Measurements from ENCODE around the gene CD180.

CD180 gene

DNA sequence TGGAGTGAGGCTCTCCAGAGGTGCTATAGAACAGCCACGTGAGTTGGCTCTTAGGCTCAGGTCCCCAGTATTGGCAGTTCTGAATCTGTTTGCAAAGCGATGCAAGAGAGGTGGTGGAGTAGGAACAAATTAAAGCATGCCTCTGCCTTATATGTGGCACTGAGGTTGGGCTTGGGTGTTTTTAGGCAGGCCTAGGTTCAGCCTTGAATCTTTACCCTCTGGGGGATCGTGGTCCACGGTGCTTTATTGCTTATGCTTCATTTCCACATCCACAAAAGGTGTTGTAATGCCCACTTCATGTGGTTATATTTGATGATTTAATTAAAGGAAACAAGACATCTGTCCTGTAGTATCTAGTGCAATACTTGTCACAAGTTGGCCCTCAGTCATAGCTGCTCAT lies 56.2 kb downstream of the CD180 start:
- in situ Hi-C loops (cut with MboI; ENCODE audit: low sequenced_read_pairs): no loop called here
- no peaks in the 10 kb centered on the region for H3K27me3 ChIP-seq (ENCODE audit: low read depth)
- H3K4me3 ChIP-seq: no peak overlapping the region
- H3K9me3 ChIP-seq: no peaks in the 10 kb centered on the region
- no peaks in the 10 kb centered on the region for H3K4me1 ChIP-seq
- DNase-seq (ENCODE audit: low spot score in 2 of 2): no peak
- peaks cover 19% of the 10 kb centered on the region for H3K36me3 ChIP-seq (replicated peaks)

GRCh38 chr5:67139030-67139429 lies 57.6 kb downstream of the CD180 start:
- in situ Hi-C loops (cut with MboI; ENCODE audit: low sequenced_read_pairs): no loop called here
- no peak overlapping the region for H3K4me3 ChIP-seq
- DNase-seq (ENCODE audit: low spot score in 2 of 2): no peak

GRCh38 chr5:67135381-67135984 lies 61.1 kb downstream of the CD180 start:
- H3K9me3 ChIP-seq: no peaks in the 10 kb centered on the region
- peaks cover 2% of the 10 kb centered on the region; the same call in 1 of the 2 replicates for H3K36me3 ChIP-seq (replicated peaks)
- no peaks in the 10 kb centered on the region for H3K4me1 ChIP-seq
- H3K4me3 ChIP-seq: no peak overlapping the region
- no peak for DNase-seq (ENCODE audit: low spot score in 2 of 2)
- no peaks in the 10 kb centered on the region for H3K27me3 ChIP-seq (ENCODE audit: low read depth)
- in situ Hi-C loops (cut with MboI; ENCODE audit: low sequenced_read_pairs): no loop called here

More at GRCh38 chr5:67139030-67139429, 57.6 kb downstream of the CD180 start:
- peaks cover 9% of the 10 kb centered on the region for H3K36me3 ChIP-seq (replicated peaks)
- H3K27me3 ChIP-seq (ENCODE audit: low read depth): no peaks in the 10 kb centered on the region
- no peaks in the 10 kb centered on the region for H3K9me3 ChIP-seq
- no peaks in the 10 kb centered on the region for H3K4me1 ChIP-seq

GRCh38 chr5:67133776-67134175 lies 62.8 kb downstream of the CD180 start:
- Histone ChIP-seq H3K4me1 (no peaks in the 10 kb centered on the region), H3K4me3 (no peak overlapping the region), H3K9me3 (no peaks in the 10 kb centered on the region), H3K27me3 (ENCODE audit: low read depth) (no peaks in the 10 kb centered on the region), H3K36me3 (replicated peaks) (peaks cover 2% of the 10 kb centered on the region; the same call in 1 of the 2 replicates)
- DNase-seq (ENCODE audit: low spot score in 2 of 2): no peak
- in situ Hi-C loops (cut with MboI; ENCODE audit: low sequenced_read_pairs): no loop called here

DNA sequence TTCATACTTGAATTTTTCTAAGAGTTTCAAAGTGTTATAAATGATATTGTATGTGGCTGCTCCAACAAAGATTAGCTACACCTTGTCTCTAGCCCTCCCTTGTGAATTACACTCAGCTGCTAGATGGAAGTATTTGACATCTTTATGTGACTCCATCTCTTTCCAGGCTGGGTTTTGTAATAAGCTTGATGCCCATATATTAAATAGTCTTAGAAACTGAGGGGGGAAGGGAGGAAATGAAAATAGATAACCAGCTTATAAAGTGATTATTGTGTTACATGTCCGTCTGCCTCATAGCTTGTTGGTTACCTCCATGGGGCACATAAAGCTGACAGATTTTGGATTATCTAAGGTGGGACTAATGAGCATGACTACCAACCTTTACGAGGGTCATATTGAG lies 63.4 kb downstream of the CD180 start:
- Histone ChIP-seq H3K4me3 (no peak overlapping the region), H3K27me3 (ENCODE audit: low read depth) (no peaks in the 10 kb centered on the region), H3K9me3 (no peaks in the 10 kb centered on the region), H3K36me3 (replicated peaks) (peaks cover 2% of the 10 kb centered on the region; the same call in 1 of the 2 replicates), H3K4me1 (no peaks in the 10 kb centered on the region)
- DNase-seq (ENCODE audit: low spot score in 2 of 2): no peak
- in situ Hi-C loops (cut with MboI; ENCODE audit: low sequenced_read_pairs): no loop called here

DNA sequence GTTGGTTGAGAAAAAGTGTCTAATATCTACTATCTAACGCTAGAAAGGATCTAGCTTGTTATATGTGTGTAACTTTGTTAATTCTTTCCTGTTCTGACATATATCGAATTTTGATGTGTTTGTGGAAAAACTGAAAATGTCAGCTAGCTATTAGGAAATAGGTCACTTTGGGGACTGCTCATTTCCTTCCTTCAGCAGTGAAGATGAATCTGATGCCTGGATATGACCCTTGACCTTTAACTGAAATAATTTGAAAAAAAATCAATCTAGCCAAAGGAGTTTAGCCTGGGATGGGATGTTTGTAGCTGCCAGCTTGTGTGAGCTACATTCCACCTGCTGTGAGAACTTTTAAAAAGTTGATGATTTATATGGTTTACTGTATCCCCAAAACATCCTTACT lies 66.8 kb downstream of the CD180 start:
- in situ Hi-C loops (cut with MboI; ENCODE audit: low sequenced_read_pairs): no loop called here
- Histone ChIP-seq H3K36me3 (replicated peaks) (0 out of 2 replicates have a peak, but pooled peaks cover 2% of the 10 kb centered on the region), H3K9me3 (peaks cover 2% of the 10 kb centered on the region), H3K27me3 (ENCODE audit: low read depth) (no peaks in the 10 kb centered on the region), H3K4me3 (no peak overlapping the region), H3K4me1 (no peaks in the 10 kb centered on the region; the same call in 1 of the 2 replicates)
- DNase-seq (ENCODE audit: low spot score in 2 of 2): no peak

All from HAP-1 (cell line).